WERI-Rb-1 (cell line): ENCODE data around the gene LITAFD.

ENCODE experiments used
- DNase-seq: peaks from one replicate; pipeline ENCODE4 v3.0.0-alpha.2; 2020
- H3K27ac ChIP-seq: fragments of 250-450 bp; sonication (Bioruptor Pico); 2 replicates; pipeline ENCODE4 v1.5.1; 2020; ENCODE audit warnings: mild to moderate bottlenecking, moderate library complexity
- H3K27me3 ChIP-seq: fragments of 250-450 bp; sonication (Bioruptor Pico); 2 replicates; pipeline ENCODE4 v1.5.1; 2021; ENCODE audit warnings: mild to moderate bottlenecking, low read depth, moderate library complexity; ENCODE audit not compliant: insufficient read depth, severe bottlenecking
- H3K36me3 ChIP-seq: fragments of 250-450 bp; sonication (Bioruptor Pico); 2 replicates; pipeline ENCODE4 v1.5.1; 2020; ENCODE audit warnings: mild to moderate bottlenecking, moderate library complexity
- H3K4me3 ChIP-seq: 2 replicates; pipeline ENCODE4 v1.5.1; 2011; ENCODE audit warnings: low read depth, mild to moderate bottlenecking, control low read depth, low read length
- H3K9me3 ChIP-seq: fragments of 250-450 bp; sonication (Bioruptor Pico); 2 replicates; pipeline ENCODE4 v1.5.1; 2021; ENCODE audit warnings: mild to moderate bottlenecking, moderate library complexity; ENCODE audit not compliant: severe bottlenecking
- CTCF ChIP-seq: IDR thresholded peaks from 2 replicates; pipeline ENCODE4 v1.5.1; 2011; ENCODE audit warnings: low read depth, mild to moderate bottlenecking, control low read depth, inconsistent platforms, low read length

Gene LITAFD

GRCh38 chr16:8877894-8878522, 4.1 kb upstream of the LITAFD start:
- DNase-seq, result no peak
- no peaks in the 10 kb centered on the region for H3K27me3 ChIP-seq
- TF ChIP-seq CTCF, result no peak
- H3K36me3 ChIP-seq, result no peaks in the 10 kb centered on the region
- H3K9me3 ChIP-seq, result no peaks in the 10 kb centered on the region
- H3K4me3 ChIP-seq, result no peak overlapping the region
- H3K27ac ChIP-seq, result no peak overlapping the region

- Histone ChIP-seq H3K36me3 (no peaks in the 10 kb centered on the region), H3K27ac (no peak overlapping the region), H3K4me3 (no peak overlapping the region), H3K9me3 (no peaks in the 10 kb centered on the region), H3K27me3 (no peaks in the 10 kb centered on the region)
- TF ChIP-seq CTCF, result no peak
- no peak for DNase-seq
Observed at GRCh38 chr16:8878523-8878911, 3.6 kb upstream of the LITAFD start.

GRCh38 chr16:8880839-8881510, 1.2 kb upstream of the LITAFD start:
- H3K9me3 ChIP-seq, result no peaks in the 10 kb centered on the region
- H3K4me3 ChIP-seq, result no peak overlapping the region
- H3K27ac ChIP-seq, result no peak overlapping the region
- DNase-seq, result no peak
- TF ChIP-seq CTCF, result no peak
- no peaks in the 10 kb centered on the region for H3K36me3 ChIP-seq
- H3K27me3 ChIP-seq, result no peaks in the 10 kb centered on the region

- Histone ChIP-seq H3K4me3 (no peak overlapping the region), H3K36me3 (0 out of 2 replicates have a peak, but pooled peaks cover 3% of the 10 kb centered on the region), H3K27me3 (no peaks in the 10 kb centered on the region), H3K9me3 (no peaks in the 10 kb centered on the region), H3K27ac (no peak overlapping the region)
- no peak for TF ChIP-seq CTCF
- DNase-seq, result no peak
Observed at GRCh38 chr16:8882725-8883377, 700 bp downstream of the LITAFD start.

- no peak; the same call in 1 of the 2 replicates for TF ChIP-seq CTCF
- peaks cover 6% of the 10 kb centered on the region for H3K36me3 ChIP-seq
- H3K27me3 ChIP-seq, result no peaks in the 10 kb centered on the region
- peak; percentile 51 for DNase-seq
- H3K9me3 ChIP-seq, result no peaks in the 10 kb centered on the region
- no peak overlapping the region for H3K27ac ChIP-seq
- H3K4me3 ChIP-seq, result no peak overlapping the region
Observed at GRCh38 chr16:8885674-8886592, 3.8 kb downstream of the LITAFD start.
